ENCODE data around the gene IL17A.

IL17A gene

DNA sequence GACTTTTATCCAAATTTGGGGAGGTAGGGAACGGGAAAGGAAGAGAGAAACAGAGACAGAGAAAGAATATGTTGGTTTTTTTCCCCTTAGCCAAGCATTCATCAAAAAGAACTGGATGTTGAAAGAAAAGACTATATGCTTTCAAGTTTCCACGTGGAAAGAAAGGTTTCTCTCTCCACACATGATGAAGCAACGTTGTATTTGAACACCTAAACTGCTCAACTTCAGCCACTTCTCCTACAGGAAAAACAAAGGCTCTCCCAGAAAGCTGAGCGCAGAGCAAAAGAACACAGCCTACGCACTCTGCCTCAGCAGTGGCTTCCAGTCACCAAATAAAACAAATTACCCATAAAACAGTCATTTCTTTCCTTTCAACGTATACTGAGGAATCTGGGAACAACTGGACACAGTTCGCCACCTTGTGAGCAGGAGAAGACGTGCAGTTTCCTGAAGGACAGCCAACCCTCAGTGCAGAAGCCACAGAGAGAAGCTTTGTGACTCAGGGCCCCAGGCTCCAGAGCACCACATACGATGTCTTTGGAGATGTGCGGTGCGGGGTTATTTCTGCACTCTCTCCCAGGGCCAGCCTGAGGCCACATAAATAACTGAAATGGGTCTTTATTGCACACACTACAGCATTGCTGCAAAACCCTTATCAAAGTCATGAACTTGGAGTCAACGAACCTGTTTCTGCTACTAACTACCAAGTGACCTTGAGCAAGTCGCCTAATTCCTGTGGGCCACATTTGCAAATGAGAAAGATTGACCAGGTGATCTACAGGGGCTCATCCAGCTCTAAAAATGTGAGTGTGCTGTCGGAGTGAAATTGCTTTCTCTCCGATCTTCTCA is 48.0 kb downstream of the IL17A start:
- H4K20me1 ChIP-seq (ENCODE audit: low read depth, low read length): no peaks in the 10 kb centered on the region
- H3K4me2 ChIP-seq (ENCODE audit: low read depth, low read length, poor library complexity, severe bottlenecking): no peak overlapping the region
- H3K9ac ChIP-seq (ENCODE audit: low read length): no peak overlapping the region
- H3K4me3 ChIP-seq (ENCODE audit: insufficient read depth, low read length, poor library complexity, severe bottlenecking): no peak overlapping the region
- no peak overlapping the region for H2AFZ ChIP-seq (ENCODE audit: low read depth, low read length, severe bottlenecking)
- H3K36me3 ChIP-seq (ENCODE audit: low read length): no peaks in the 10 kb centered on the region
- H3F3A ChIP-seq (ENCODE audit: insufficient read depth): no peaks in the 10 kb centered on the region
- no peaks in the 10 kb centered on the region for H3K9me3 ChIP-seq (ENCODE audit: insufficient read depth, low read length)
- H3K9me2 ChIP-seq (replicated peaks; ENCODE audit: insufficient read depth, low read length): no peaks in the 10 kb centered on the region
- no peak overlapping the region for H3K27ac ChIP-seq (ENCODE audit: low read depth, low read length)
- H3K79me2 ChIP-seq (ENCODE audit: insufficient read depth, low read length): no peaks in the 10 kb centered on the region
- TF ChIP-seq CTCF (IDR thresholded peaks at IDR 0.05; ENCODE audit: insufficient read depth, low read length, poor library complexity, severe bottlenecking) (peak; percentile 27), EZH2phosphoT487 (conservative IDR thresholded peaks at IDR 0.05; ENCODE audit: low read length) (no peak)
- H3K27me3 ChIP-seq (ENCODE audit: low read length): no peaks in the 10 kb centered on the region
